NCI-H2081 treated with DMSO at 0.1 percent for 48 hours (cell line): ENCODE data around the gene TMPRSS2.

Experiments
- DNase-seq: peaks from one replicate; lab custom pipeline; 2025; lab: John Stamatoyannopoulos, UW

TMPRSS2 gene

GRCh38 chr21:41509733-41510132 lies 1.8 kb upstream of the TMPRSS2 start:
- DNase-seq: no peak

- DNase-seq: no peak
Observed at GRCh38 chr21:41509145-41509496, 1.2 kb upstream of the TMPRSS2 start.

GRCh38 chr21:41508415-41509144 lies 622 bp upstream of the TMPRSS2 start:
- DNase-seq: no peak

DNA sequence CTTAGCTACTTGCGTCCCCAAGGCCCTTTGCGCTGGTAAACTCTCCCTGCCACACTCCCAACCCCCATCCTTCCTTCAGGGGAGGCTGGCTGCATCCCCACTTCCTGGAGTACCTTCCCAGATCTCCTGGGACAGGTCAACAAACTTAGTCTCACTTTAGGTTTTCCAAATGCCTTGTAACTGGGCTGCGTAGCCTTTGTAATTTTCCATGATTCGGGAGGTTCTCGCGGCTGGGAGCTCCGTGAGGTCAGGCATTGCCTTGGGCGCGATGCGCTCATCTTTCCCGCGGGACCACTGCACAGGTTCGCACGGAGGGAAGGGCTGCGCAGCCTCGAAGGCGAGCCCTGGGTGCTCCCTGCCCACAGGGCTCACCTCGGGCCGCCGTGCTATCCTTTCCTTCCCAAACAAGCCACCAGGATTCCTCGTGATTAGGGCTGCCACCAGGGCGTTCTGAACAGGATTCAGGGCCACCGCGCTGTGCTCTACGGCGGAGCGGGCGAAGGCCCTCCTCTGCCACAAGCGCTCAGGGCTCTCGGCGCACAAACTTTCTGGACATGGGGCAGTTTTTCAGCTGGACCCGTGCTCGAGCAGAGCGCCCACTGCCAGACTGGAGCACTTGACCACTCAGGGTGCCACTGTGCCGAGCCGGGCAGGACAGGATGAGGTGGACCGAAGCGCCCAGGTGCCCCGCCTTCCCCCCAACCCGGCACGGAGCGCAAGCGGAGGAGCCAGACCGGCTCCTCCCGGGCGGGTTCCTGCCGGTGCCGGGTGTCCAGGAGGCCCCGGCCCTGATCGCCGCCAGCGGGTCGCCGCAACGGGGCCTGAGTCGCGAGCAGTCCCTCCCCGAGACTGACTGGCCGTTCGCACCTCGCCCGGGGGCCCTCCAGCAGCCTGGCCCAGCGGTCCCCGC lies 1.1 kb downstream of the TMPRSS2 start:
- no peak for DNase-seq

GRCh38 chr21:41506005-41506594 lies 1.9 kb downstream of the TMPRSS2 start:
- DNase-seq: no peak

DNA sequence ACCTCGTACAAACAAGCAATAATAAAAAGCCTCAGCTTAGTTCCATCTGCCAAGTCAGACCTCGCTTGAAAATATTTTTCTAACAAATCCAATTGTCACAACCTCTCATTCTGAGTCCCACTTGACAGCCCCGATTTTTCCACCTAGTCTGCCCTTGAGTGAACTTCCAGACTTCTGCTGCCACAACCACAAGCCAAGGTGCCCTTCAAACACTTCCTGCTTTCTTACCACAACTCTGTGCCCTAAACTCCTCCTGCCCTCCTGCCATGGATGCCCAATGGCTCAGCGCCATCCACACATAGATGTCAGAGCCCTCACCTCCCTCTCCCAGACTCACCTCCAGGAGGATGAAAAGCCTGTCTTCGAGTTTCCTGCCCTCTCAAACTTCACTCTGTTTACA lies 3.9 kb downstream of the TMPRSS2 start:
- no peak for DNase-seq

- DNase-seq: no peak
Observed at GRCh38 chr21:41503331-41503730, 4.6 kb downstream of the TMPRSS2 start.

- no peak for DNase-seq
Observed at GRCh38 chr21:41501919-41502318, 6.0 kb downstream of the TMPRSS2 start.

GRCh38 chr21:41500931-41501381 lies 7.0 kb downstream of the TMPRSS2 start:
- DNase-seq: no peak

DNA sequence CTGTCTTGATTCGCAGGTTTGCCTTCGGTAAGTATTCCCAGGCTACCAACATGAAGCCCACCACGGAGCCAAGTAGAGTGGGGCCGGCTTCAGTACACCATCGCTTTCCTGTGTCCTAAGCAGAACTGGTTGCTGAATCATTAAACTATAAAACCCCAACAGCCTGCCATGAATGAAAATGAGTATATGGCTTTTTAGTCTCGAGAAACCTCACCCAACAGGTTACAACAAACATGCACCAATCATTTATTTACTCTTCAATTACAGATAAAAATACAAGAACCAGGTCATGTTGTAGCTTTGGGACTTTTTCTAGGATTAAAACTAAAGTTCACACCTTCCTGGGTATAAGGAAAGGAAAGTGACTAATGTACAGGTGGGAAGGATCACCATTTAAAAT lies 7.6 kb downstream of the TMPRSS2 start:
- no peak for DNase-seq

- no peak for DNase-seq
Observed at GRCh38 chr21:41499920-41500319, 8.0 kb downstream of the TMPRSS2 start.

DNA sequence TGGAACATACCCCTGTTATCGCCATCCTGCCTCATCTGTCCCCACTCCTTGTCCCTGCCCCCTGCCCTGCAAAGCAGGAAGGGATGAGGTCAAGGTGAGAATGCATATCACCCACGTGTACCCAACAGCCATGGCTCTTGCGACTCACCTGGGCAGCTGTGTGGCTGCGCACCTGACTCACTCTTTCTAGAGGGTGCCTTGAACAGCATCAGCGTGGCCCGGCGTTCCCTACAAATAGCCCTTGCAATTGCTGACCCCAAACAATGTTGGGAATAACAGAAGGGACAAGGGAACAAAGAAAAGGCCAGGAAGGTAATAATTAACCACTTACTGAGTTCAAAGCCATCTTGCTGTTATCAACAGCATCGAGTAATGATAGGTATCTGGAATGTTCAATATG lies 10.2 kb downstream of the TMPRSS2 start:
- no peak for DNase-seq

DNA sequence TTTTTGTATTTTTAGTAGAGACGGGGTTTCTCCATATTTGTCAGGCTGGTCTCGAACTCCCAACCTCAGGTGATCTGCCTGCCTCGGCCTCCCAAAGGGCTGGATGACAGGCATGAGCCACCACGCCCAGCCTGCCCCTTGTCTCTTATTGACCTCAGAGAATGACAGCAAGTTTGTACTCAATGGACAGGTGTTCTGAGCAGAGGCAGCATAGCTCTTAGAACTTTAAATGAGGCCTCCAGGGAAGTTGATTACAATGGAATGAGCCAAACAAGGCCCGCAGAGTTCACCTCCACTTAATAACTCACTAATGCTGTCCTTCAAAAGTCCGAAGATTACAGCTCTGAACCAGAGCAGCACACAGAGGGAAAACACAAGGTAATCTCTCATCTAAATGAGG lies 10.9 kb downstream of the TMPRSS2 start:
- DNase-seq: no peak

DNA sequence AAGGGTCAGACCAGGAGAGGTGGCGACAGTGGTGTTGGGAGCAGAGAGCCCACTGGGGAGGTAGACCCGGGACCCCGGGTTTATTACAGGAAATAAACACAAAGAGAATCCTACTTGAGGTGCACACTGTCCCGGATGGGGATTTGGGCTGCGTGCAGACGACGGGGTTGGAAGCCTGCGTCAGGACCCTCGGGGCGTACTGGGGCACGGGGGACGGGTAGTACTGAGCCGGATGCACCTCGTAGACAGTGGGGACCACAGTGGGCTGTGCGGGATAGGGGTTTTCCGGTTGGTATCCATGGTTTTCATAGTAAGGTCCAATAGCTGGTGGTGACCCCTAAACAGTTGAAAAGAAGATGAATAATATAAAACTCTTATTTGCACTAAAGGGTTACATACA lies 13.7 kb downstream of the TMPRSS2 start:
- DNase-seq: no peak

- DNase-seq: no peak
Observed at GRCh38 chr21:41491412-41491811, 16.5 kb downstream of the TMPRSS2 start.

- no peak for DNase-seq
Observed at GRCh38 chr21:41490330-41490729, 17.6 kb downstream of the TMPRSS2 start.

DNA sequence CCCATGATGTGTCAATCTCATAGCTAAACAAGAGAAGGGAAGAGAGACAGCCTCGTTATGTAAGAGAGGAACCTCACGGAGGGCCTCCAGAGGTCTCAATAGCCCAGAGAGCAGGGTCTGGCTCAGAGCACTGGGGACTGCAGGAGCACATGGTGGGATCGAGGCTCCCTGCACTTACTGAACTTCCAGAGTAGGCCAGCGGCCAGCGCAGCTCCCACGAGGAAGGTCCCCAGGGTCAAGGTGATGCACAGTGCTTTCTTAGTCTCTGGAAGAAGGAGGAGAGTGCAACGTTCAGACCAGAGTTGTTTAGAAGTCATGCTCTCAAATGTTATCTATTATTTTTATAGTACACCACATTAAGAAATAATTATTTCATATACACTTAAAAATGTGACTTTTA lies 18.6 kb downstream of the TMPRSS2 start:
- DNase-seq: no peak

DNA sequence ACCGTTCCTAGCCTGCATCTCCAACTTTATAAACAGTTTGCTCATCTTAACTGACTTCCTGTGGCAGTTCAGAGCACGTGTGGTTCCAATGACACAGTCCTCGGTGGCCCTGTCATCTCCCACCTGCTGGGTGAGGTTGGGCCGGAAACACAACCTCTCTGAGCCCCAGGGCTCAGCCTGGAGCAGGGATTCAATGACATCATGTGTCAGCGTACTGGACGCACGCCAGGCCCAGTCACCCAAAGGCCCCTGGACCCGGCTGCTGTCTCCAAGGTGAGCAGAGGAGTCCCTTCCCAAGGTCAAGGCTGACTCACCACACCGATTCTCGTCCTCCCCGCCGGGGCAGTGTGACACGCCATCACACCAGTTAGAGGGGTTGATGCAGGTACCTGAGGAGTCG lies 19.9 kb downstream of the TMPRSS2 start:
- no peak for DNase-seq

DNA sequence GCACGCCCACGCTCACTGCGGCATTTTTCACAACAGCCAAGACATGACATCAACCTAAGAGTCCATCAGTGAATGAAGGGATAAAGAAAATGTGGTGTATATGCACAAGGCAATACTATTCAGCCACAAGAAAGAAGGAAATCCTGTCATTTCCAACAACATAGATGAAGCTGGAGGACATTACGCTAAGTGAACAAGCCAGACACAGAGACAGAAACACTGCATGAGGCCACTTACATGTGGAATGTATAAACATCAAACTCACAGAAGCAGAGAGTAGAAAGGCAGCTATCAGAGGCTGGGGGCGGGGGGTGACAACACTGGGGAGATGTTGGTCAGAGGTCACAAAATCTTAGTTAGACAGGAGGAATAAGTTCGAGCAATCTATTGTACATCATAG lies 20.9 kb downstream of the TMPRSS2 start:
- no peak for DNase-seq

GRCh38 chr21:41483973-41484372 lies 24.0 kb downstream of the TMPRSS2 start:
- DNase-seq: no peak

GRCh38 chr21:41483415-41483814 lies 24.5 kb downstream of the TMPRSS2 start:
- no peak for DNase-seq

- DNase-seq: no peak
Observed at GRCh38 chr21:41482980-41483379, 25.0 kb downstream of the TMPRSS2 start.

GRCh38 chr21:41482301-41482700 lies 25.7 kb downstream of the TMPRSS2 start:
- no peak for DNase-seq
